Measurements from ENCODE around the gene NAPA.

The NAPA gene

DNA sequence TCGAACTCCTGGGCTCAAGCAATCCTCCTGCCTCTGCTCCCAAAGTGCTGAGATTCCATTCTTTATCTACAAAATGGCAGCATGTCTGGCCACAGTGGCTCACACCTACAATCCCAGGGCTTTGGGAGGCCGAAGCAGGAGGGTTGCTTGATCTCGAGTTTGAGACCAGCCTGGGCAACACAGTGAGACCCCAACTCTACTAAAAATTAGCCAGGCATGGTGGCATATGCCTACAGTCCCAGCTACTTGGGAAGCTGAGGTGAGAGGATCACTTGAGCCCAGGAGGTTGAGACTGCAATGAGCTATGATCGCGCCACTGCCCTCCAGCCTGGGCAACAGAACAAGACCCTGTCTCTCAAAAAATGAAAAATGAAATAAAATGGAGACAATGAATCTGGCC is 6.1 kb downstream of the NAPA start:
- Histone ChIP-seq H3K27me3 (ENCODE audit: insufficient read depth, poor library complexity, severe bottlenecking) (no peaks in the 10 kb centered on the region), H3K4me1 (ENCODE audit: insufficient read depth, poor library complexity, severe bottlenecking) (peaks cover 28% of the 10 kb centered on the region), H3K9me3 (ENCODE audit: severe bottlenecking) (no peaks in the 10 kb centered on the region), H3K4me3 (ENCODE audit: severe bottlenecking) (no peak overlapping the region), H3K27ac (ENCODE audit: poor library complexity, severe bottlenecking) (no peak overlapping the region), H3K36me3 (ENCODE audit: low read depth) (peaks cover 16% of the 10 kb centered on the region)
- TF ChIP-seq CTCF (IDR thresholded peaks at IDR 0.05; ENCODE audit: poor library complexity, severe bottlenecking), result no peak
- no peak for DNase-seq (ENCODE audit: low spot score)
- no peak for ATAC-seq (ENCODE audit: low read depth)

DNA sequence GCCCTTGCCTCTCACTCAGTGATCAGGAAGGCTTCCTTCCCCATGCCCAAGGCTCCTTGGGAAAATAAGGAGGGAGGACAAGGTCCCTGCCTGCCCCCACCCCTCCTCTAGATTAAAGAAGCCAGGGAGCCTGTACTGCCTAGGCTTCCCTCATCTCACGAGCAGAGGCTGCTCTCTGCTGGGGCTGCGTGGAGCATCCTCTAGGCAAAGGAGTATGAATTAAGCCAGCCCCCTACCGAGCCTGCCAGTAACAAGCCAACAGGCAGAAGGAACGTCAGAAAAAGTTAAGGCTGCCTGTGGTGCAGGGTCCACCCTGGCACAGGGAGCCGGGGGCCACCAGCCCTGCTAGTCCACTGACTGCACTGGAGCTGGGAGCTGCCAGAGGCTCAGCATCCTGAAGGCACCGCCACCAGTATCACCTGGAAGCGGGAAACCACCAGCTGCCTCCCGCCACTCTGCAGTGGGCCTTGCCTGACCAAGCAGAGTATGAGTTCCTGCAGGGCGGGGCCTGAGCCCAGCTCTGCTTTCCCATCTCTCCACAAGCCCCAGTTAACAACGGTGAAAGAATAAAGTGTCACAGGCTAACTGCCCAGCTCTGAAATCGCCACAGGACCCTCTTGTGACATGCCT is 6.8 kb downstream of the NAPA start:
- Histone ChIP-seq H3K9me3 (ENCODE audit: severe bottlenecking) (no peaks in the 10 kb centered on the region), H3K27ac (ENCODE audit: poor library complexity, severe bottlenecking) (no peak overlapping the region), H3K4me1 (ENCODE audit: insufficient read depth, poor library complexity, severe bottlenecking) (peaks cover 24% of the 10 kb centered on the region), H3K4me3 (ENCODE audit: severe bottlenecking) (no peak overlapping the region), H3K27me3 (ENCODE audit: insufficient read depth, poor library complexity, severe bottlenecking) (no peaks in the 10 kb centered on the region), H3K36me3 (ENCODE audit: low read depth) (peaks cover 23% of the 10 kb centered on the region)
- no peak for TF ChIP-seq CTCF (IDR thresholded peaks at IDR 0.05; ENCODE audit: poor library complexity, severe bottlenecking)
- DNase-seq (ENCODE audit: low spot score) (no peak), ATAC-seq (ENCODE audit: low read depth) (no peak)

- no peak for TF ChIP-seq CTCF (IDR thresholded peaks at IDR 0.05; ENCODE audit: poor library complexity, severe bottlenecking)
- H3K4me3 ChIP-seq (ENCODE audit: severe bottlenecking), result no peak overlapping the region
- H3K27me3 ChIP-seq (ENCODE audit: insufficient read depth, poor library complexity, severe bottlenecking), result no peaks in the 10 kb centered on the region
- H3K9me3 ChIP-seq (ENCODE audit: severe bottlenecking), result no peaks in the 10 kb centered on the region
- DNase-seq (ENCODE audit: low spot score) (no peak), ATAC-seq (ENCODE audit: low read depth) (no peak)
- peaks cover 15% of the 10 kb centered on the region for H3K4me1 ChIP-seq (ENCODE audit: insufficient read depth, poor library complexity, severe bottlenecking)
- H3K27ac ChIP-seq (ENCODE audit: poor library complexity, severe bottlenecking), result no peak overlapping the region
- peaks cover 31% of the 10 kb centered on the region for H3K36me3 ChIP-seq (ENCODE audit: low read depth)
Measured at GRCh38 chr19:47507012-47507411, 7.9 kb downstream of the NAPA start.

DNA sequence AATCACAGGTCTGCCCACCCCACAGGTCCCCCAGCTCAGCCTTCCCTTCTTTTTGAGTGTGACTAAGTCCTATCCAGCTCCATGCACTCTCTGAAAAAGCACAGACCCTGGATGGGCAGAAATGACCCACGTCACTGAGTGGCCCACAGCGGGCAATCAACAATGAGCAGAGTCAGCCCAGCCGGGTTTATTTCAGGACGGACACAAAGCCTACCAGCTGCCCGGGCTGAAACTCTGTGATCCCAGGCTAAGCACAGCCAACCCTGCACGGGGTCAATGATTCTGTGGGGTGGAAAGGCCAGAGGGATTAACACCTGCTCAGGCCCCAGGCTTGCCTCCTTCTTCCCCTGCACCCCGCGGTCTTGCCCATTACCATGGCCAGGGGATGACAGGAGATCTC is 8.4 kb downstream of the NAPA start:
- H3K4me3 ChIP-seq (ENCODE audit: severe bottlenecking), result no peak overlapping the region
- no peak for DNase-seq (ENCODE audit: low spot score)
- no peak overlapping the region for H3K27ac ChIP-seq (ENCODE audit: poor library complexity, severe bottlenecking)
- H3K9me3 ChIP-seq (ENCODE audit: severe bottlenecking), result no peaks in the 10 kb centered on the region
- ATAC-seq (ENCODE audit: low read depth), result no peak
- peaks cover 31% of the 10 kb centered on the region for H3K36me3 ChIP-seq (ENCODE audit: low read depth)
- peaks cover 15% of the 10 kb centered on the region for H3K4me1 ChIP-seq (ENCODE audit: insufficient read depth, poor library complexity, severe bottlenecking)
- TF ChIP-seq CTCF (IDR thresholded peaks at IDR 0.05; ENCODE audit: poor library complexity, severe bottlenecking), result no peak
- no peaks in the 10 kb centered on the region for H3K27me3 ChIP-seq (ENCODE audit: insufficient read depth, poor library complexity, severe bottlenecking)

GRCh38 chr19:47505506-47505905 is 9.4 kb downstream of the NAPA start:
- peaks cover 31% of the 10 kb centered on the region for H3K36me3 ChIP-seq (ENCODE audit: low read depth)
- DNase-seq (ENCODE audit: low spot score), result no peak
- no peaks in the 10 kb centered on the region for H3K27me3 ChIP-seq (ENCODE audit: insufficient read depth, poor library complexity, severe bottlenecking)
- H3K27ac ChIP-seq (ENCODE audit: poor library complexity, severe bottlenecking), result no peak overlapping the region
- no peaks in the 10 kb centered on the region for H3K9me3 ChIP-seq (ENCODE audit: severe bottlenecking)
- H3K4me1 ChIP-seq (ENCODE audit: insufficient read depth, poor library complexity, severe bottlenecking), result peaks cover 13% of the 10 kb centered on the region
- no peak for TF ChIP-seq CTCF (IDR thresholded peaks at IDR 0.05; ENCODE audit: poor library complexity, severe bottlenecking)
- H3K4me3 ChIP-seq (ENCODE audit: severe bottlenecking), result no peak overlapping the region
- ATAC-seq (ENCODE audit: low read depth), result no peak
